Fibroblast of skin of abdomen (primary cell): ENCODE results near the gene ATP8A1. TPM values are rescaled to one million over a fixed set of nuclear protein-coding genes. Genes with fewer than 3 reads are reported as not detected.
A peak's percentile ranks its signal among the peaks of the same experiment; 100 is the strongest.
"Not testable (repeated sequence)": the region's sequence is repeated elsewhere in the genome, so short reads cannot be mapped to it uniquely, and the experiment has no call there.

Experiments
- DNase-seq: peaks from one replicate; pipeline ENCODE4 v3.0.0-alpha.2; 2013
- polyA plus RNA-seq, 2 experiments: library from polyadenylated mRNA; unstranded; fragments of 120-200 nt; gene quantifications; one replicate each; pipeline ENCODE4 v1.2.1, GENCODE V29; 2013; ENCODE audit not compliant: insufficient read length in 2 of 2

ATP8A1 gene
- 0.99 TPM for polyA plus RNA-seq (2013, experiment 1 of 2; ENCODE audit: insufficient read length)
- polyA plus RNA-seq (2013, experiment 2 of 2; ENCODE audit: insufficient read length): 0.60 TPM

- peak; percentile 88 for DNase-seq
These were observed at the start of gene ATP8A1 for GRCh38 chr4:42656944-42657792. Gene ATP8A1 (minus strand): TSS chr4:42657105. CDS start chr4:42656873, 232 bp downstream.

DNA sequence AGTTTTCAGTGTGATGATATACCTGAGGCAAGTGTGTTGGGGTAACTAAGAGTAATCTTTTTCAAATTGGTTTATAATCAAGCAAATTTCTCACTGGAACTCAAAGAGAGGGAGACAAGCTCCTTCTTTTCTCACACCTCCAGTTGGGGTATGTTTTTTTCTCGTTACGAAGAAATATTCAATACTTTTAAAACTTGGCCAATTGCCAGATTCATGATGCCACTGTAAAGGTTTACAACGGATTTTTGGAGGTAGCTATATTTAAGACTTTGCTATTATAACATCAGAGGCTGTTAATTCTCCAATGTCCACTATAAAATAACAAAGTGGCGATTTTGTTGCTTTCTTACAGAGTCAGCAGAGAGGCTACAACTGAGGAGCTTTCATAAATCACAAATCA, 49.2 kb upstream of the ATP8A1 start:
- no peak for DNase-seq

DNA sequence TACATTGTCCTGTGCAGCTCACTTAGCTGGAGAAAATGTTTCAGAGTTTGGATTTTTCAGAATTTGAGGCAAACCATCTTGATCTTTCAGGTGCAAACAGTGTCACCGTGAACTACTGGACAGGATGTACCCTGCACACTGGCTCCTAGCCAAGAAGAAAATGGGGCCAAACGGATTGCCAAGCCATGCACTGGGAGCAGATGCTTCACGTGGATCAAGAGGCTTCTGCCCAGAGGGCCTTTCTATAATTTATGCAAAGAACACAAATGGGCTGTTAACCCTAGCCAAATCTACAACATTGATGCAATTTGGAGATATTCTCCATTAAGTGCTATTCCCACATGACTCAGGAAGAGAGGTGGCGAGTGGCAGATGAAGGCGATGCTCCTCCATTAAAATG, 46.9 kb upstream of the ATP8A1 start:
- no peak for DNase-seq

- DNase-seq: no peak
These were observed 46.0 kb upstream of the ATP8A1 start for GRCh38 chr4:42702895-42703294.

DNA sequence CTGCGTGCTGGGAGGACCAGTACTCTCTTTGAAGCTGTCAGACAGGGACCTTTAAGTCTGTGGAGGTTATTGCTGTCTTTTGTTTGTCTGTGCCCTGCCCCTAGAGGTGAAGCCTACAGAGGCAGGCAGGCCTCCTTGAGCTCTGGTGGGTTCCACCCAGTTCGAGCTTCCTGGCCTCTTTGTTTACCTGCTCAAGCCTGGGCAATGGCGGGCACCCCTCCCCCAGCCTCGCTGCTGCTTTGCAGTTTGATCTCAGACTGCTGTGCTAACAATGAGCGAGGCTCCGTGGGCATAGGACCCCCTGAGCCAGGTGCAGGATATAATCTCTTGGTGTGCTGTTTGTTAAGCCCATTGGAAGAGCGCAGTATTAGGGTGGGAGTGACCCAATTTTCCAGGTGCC, 44.9 kb upstream of the ATP8A1 start:
- not testable (repeated sequence) for DNase-seq

- no peak for DNase-seq
These were observed 33.6 kb upstream of the ATP8A1 start for GRCh38 chr4:42690537-42690936.

- DNase-seq: no peak
These were observed 26.5 kb upstream of the ATP8A1 start for GRCh38 chr4:42683393-42683792.

DNA sequence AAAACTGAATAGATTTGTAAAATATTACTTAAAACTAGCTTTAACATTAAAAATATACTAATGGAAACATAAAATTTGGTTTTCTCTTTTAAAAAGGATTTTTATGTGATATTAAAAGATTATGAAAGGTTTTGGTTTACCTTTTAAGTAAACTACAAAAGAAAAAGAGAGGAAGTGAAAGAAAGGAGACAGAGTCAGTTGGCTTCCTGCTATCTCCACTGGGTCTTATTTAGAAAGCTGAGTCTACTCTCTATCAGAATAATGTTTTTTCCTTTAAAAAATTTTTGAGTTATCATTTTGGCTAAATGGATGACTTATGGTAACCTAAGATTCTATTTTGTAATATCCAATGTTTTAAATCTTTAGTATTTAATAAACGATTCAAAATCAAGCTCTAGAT, 21.6 kb upstream of the ATP8A1 start:
- DNase-seq: no peak

- no peak for DNase-seq
These were observed 19.4 kb upstream of the ATP8A1 start for GRCh38 chr4:42676066-42676951.

DNA sequence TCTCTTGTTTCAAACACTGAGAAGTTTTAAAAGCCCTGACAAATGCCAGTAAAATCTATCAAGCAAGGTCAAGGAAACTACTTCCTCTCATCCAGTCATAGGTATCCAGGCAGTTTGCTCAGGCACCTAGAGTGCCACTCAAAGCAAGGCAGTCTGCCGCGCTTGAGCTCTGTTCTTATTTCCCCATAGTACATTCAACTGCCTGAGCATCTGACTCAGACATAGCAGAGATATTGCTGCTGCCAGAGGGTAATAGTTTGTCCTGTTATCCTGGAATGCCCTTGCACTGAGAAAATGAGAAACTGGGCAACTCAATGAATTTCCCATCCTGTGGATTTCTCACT, 16.1 kb upstream of the ATP8A1 start:
- no peak for DNase-seq

DNA sequence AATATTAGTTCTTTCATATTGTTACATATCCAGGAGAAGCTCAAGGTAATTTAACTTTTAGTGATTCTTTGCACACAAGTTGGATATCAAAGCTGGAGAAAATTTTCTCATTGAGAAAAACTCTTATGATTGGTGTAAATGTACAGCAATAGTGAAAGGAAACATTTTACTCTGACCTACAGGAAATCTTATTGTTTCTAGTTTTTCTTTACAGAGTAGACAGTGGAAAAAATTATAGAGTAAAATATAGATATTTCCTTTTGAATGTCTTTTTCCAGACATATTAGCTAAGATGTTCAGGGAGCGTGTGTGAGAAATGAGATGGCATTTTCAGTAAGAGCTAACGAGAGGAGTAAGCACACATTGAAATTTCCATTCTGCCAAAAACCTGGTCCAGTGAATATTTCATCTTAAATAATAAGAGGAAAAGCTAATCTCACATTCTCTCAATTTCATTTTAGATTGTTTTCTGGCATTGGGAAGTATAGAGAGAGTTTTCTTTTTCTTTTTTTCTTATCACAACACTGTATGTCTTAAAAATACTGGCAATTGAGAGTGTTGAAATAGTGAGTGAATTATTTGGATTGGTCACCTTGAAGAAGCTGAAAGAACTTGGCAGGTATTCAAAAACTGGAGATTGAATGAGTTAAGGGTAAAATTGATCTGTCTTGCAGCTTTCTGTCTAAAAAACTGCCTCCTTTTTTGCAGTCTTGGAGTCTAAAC, 15.6 kb upstream of the ATP8A1 start:
- no peak for DNase-seq

GRCh38 chr4:42671431-42672194, 14.7 kb upstream of the ATP8A1 start:
- DNase-seq: no peak

DNA sequence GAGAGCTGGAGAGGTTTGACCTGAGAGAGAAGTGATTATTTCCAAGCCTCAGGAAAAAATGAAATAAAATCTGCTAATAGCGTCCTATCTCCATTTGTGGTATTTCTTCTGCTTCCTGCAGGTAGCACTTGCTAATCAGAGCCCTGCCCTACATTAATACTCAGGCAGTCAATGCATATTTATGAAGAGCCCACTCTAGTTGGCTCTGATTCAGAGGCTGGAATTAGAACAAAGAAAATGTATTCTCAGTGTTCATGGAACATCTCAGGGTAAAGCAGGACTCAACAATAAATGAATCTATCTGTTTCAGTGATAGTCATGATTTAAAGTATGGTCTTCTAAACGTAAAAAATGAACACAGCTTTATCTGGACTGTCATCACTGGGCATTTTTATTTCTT, 1.4 kb upstream of the ATP8A1 start:
- no peak for DNase-seq

DNA sequence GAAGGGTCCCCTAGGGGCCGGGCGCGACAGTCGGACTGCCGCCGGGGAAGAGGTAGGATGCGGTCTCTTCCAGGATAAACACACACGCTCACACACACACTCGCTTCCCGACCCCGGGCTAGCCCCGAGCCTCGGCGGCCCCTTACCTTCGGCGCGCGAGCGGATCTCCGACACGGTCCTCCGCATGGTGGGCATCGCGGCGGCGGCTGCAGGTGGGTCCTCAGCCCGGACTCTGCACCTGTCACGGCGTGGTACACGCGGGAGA, 294 bp downstream of the ATP8A1 start:
- no peak for DNase-seq

- peak; percentile 3 for DNase-seq
These were observed 805 bp downstream of the ATP8A1 start for GRCh38 chr4:42655921-42656678.

DNA sequence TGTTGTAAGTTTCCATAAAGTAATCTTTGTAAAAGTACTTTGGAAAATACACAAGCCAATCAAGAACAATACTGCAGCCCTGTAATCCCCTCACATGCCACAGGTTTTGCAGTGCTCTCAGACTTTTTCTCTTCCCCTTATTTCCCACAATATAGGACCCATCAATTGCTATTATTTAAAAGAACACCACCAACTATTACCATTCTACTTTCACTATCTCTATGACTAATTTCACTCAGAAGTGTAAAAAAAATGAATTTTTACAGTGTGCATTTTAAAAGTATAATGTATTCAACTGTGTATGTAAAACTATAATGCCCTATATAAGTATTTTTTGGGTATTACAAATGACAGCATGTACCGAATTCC, 1.7 kb downstream of the ATP8A1 start:
- no peak for DNase-seq

DNA sequence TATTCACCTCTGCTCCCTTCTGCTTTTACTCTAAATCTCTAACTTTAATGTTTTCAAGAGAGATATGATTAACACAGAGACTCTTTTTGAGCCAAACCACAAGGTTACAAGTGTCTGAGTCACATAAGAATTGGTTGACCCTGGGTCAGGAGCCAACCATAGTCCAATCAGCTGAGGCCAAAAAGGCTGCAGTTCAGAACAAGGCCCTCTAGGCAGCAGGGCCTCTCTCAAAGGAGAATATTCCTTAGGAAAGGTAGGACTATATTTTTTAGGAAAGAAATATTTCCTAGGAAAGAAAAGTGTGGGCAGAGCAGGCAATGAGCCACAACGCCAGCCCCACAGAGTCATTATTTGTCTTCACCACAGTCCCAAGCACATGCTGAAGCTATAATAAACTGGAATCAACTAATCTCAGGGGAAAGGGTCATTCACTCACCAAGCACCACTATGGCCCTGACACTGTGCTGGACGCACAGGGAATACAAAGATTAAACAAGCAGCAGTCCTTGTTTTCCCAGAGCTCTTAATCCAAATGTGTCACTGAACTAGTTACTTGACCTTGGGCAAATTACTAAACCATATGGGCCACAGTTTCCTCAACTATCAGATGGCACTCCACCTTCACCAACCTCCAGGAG, 2.2 kb downstream of the ATP8A1 start:
- peak; percentile 54 for DNase-seq

DNA sequence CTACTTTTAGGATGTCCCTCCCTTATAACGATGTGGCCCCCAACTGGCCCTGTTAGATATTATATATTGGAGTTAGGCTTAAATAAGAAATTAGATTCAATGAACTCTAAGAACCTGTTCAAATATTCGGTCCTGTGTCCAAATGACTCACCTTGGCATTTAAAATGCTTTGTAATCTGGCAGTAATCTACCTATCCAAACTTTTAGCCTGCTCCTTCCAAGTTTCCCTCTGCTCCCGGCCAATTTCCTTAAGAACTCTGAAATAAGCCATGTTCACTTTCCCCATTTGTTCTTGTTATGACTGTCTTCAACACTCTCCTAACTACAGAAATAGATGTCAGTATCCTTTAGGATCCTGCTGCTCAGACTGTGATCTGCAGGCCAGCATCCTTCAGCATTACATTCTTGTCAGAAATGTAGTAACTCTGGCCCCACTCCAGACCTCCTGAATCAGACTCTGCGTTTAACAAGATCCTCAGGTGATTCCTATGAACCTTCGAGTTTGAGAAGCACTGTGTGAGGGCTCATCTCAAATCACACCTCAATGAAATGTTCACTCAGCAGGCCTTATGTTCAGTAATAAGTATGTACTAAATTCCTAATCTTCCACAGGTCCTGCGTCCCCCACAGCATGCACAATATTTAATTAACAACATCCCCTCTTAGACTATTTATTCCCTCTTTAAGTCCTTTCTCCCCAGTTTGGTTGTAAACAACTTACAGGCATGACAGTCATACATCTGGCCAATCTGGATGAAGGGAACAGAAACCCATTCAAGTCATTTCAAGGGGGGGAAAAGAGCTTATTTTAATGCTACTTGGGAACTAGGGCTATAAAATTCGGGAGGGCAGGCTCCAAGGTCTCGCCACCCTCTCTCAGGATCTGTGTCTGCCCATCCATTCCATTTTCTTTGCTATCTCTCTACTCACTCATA, 3.0 kb downstream of the ATP8A1 start:
- peak; percentile 3 for DNase-seq

DNA sequence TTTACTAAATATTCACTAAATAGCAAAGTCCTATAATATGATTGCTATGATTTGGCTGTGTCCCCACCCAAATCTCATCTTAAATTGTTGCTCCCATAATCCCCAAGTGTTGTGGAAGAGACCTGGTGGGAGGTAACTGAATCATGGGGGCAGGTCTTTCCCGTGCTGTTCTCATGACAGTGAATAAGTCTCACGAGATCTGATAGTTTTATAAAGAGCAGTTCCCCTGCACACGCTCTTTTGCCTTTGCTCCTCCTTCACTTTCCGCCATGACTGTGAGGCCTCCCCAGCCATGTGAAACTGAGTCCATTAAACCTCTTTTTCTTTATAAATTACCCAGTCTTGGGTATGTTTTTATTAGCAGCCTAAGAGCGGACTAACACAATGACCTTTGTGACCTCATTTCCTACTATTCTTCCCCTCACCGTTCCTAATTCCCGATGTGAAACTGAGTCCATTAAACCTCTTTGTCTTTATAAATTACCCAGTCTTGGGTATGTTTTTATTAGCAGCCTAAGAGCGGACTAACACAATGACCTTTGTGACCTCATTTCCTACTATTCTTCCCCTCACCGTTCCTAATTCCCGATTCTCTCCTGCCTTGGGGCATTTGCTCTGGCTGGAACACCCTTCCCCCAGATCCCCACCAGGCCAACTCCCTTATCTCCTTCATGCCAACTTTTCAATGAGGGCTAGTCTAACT, 4.2 kb downstream of the ATP8A1 start:
- not testable (repeated sequence) for DNase-seq
